ENCODE measurements around the gene PODNL1.

GRCh38 chr19:13976446-13976845, 38.2 kb upstream of the PODNL1 start:
- TF ChIP-seq POLR2A (IDR thresholded peaks at IDR 0.05; ENCODE audit: low read depth, low read length) = no peak
- TF ChIP-seq POLR2AphosphoS5 (IDR thresholded peaks at IDR 0.05; ENCODE audit: low read depth, low read length) = no peak

Data from GM12891 (cell line).